OCI-LY3 (cell line): ENCODE data around the gene TAB3.

Source experiments
- H2AFZ ChIP-seq: fragments of 200-600, 300-600 bp; shearing (Covaris generic); 2 replicates; pipeline ENCODE4 v1.6.0; 2014; ENCODE audit warnings: antibody characterized with exemption, low read depth, low read length
- H3K27ac ChIP-seq: fragments of 200-600, 300-600 bp; sonication (generic); 2 replicates; pipeline ENCODE4 v1.5.1; 2014; ENCODE audit warnings: mild to moderate bottlenecking, low read length, moderate library complexity, mixed read lengths
- H3K27me3 ChIP-seq: fragments of 200-600, 300-600 bp; sonication (generic); 2 replicates; pipeline ENCODE4 v1.6.1; 2014; ENCODE audit warnings: low read depth, low read length, mixed read lengths
- H3K36me3 ChIP-seq: fragments of 200-600, 300-600 bp; sonication (generic); replicated peaks from 2 replicates; pipeline ENCODE3; 2014; ENCODE audit warnings: low read depth, low read length, mixed read lengths
- H3K4me1 ChIP-seq: fragments of 300-600, 200-600 bp; sonication (generic); 2 replicates; pipeline ENCODE4 v1.6.1; 2014; ENCODE audit warnings: low read length, mixed read lengths
- H3K4me2 ChIP-seq: fragments of 200-600, 300-600 bp; sonication (generic); 2 replicates; pipeline ENCODE4 v1.6.1; 2014; ENCODE audit warnings: low read length, mixed read lengths
- H3K4me3 ChIP-seq: fragments of 300-600, 200-600 bp; sonication (generic); 2 replicates; pipeline ENCODE4 v1.5.1; 2014; ENCODE audit warnings: antibody characterized with exemption, mild to moderate bottlenecking, low read length, moderate library complexity
- H3K79me2 ChIP-seq: fragments of 300-600, 200-600 bp; shearing (Covaris generic); 2 replicates; pipeline ENCODE4 v1.6.1; 2014; ENCODE audit warnings: mild to moderate bottlenecking, low read length, mixed read lengths
- H3K9ac ChIP-seq: fragments of 300-600, 200-600 bp; shearing (Covaris generic); 2 replicates; pipeline ENCODE4 v1.6.0; 2014; ENCODE audit warnings: mild to moderate bottlenecking, low read length, moderate library complexity
- H3K9me3 ChIP-seq: fragments of 200-600, 300-600 bp; shearing (Covaris generic); 2 replicates; pipeline ENCODE4 v1.6.1; 2014; ENCODE audit warnings: low read length, mixed read lengths; ENCODE audit not compliant: insufficient read depth
- H4K20me1 ChIP-seq: fragments of 200-600, 300-600 bp; sonication (generic); 2 replicates; pipeline ENCODE4 v1.6.1; 2016; ENCODE audit warnings: low read length, mixed read lengths; ENCODE audit not compliant: insufficient read depth
- EZH2phosphoT487 ChIP-seq: fragments of 200-600 bp; shearing (Covaris generic); IDR thresholded peaks from 2 replicates; pipeline ENCODE4 v1.6.1; 2018; ENCODE audit warnings: antibody characterized with exemption, mixed run types, low read depth
- TF ChIP-seq, protein P1 (sequence below): fragments of 200-600, 300-600 bp; sonication (generic); IDR thresholded peaks from 2 replicates; pipeline ENCODE4 v1.5.1; 2014; ENCODE audit warnings: antibody characterized with exemption, low read length, low read depth

The TAB3 gene

DNA sequence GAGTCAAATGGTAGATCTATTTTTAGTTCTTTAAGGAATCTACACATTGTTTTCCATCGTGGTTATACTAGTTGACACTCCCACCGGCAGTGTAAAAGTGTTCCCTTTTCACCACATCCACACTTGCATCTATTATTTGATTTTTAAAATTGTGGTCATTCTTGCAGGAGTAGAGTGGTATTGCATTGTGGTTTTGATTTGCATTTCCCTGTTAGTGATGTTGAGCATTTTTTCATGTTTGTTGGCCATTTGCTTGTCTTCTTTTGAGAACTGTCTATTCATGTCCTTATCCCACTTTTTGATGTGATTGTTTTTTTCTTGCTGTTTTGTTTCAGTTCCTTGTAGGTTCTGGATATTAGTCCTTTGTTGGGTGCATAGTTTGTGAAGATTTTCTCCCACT, 70.0 kb downstream of the TAB3 start:
- no peak for TF ChIP-seq EZH2phosphoT487
- TF ChIP-seq, protein P1, sequence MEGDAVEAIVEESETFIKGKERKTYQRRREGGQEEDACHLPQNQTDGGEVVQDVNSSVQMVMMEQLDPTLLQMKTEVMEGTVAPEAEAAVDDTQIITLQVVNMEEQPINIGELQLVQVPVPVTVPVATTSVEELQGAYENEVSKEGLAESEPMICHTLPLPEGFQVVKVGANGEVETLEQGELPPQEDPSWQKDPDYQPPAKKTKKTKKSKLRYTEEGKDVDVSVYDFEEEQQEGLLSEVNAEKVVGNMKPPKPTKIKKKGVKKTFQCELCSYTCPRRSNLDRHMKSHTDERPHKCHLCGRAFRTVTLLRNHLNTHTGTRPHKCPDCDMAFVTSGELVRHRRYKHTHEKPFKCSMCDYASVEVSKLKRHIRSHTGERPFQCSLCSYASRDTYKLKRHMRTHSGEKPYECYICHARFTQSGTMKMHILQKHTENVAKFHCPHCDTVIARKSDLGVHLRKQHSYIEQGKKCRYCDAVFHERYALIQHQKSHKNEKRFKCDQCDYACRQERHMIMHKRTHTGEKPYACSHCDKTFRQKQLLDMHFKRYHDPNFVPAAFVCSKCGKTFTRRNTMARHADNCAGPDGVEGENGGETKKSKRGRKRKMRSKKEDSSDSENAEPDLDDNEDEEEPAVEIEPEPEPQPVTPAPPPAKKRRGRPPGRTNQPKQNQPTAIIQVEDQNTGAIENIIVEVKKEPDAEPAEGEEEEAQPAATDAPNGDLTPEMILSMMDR: no peak
- Histone ChIP-seq H3K9me3 (no peaks in the 10 kb centered on the region), H2AFZ (no peak overlapping the region), H3K27me3 (no peaks in the 10 kb centered on the region), H3K9ac (no peak overlapping the region), H4K20me1 (no peaks in the 10 kb centered on the region), H3K79me2 (no peaks in the 10 kb centered on the region), H3K27ac (no peak overlapping the region), H3K4me3 (no peak overlapping the region), H3K4me2 (no peak overlapping the region), H3K4me1 (peaks cover 52% of the 10 kb centered on the region), H3K36me3 (peaks cover 4% of the 10 kb centered on the region)

DNA sequence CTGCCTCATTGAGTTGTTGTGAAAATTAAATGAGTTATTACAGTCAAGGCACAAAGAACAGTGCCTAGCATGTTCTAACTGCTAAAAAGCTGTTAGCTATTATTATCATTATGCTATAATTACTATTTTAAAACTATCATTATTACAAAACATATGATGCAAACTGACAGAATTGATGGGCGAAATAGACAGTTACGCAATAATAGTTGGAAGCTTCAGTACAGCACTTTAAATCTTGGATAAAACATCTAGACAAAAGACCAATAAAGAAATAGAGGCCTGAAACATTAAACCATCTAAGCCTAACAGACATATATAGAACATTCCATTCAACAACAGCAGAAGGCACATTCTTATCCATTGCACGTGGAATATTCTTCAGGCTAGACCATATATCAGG, 73.0 kb downstream of the TAB3 start:
- Histone ChIP-seq H2AFZ (no peak overlapping the region), H3K36me3 (peaks cover 4% of the 10 kb centered on the region), H3K4me3 (no peak overlapping the region), H3K27ac (no peak overlapping the region), H3K9ac (no peak overlapping the region), H3K4me2 (no peak overlapping the region), H4K20me1 (no peaks in the 10 kb centered on the region), H3K27me3 (no peaks in the 10 kb centered on the region), H3K9me3 (no peaks in the 10 kb centered on the region), H3K79me2 (no peaks in the 10 kb centered on the region), H3K4me1 (peaks cover 59% of the 10 kb centered on the region)
- no peak for TF ChIP-seq EZH2phosphoT487
- TF ChIP-seq, protein P1: no peak

DNA sequence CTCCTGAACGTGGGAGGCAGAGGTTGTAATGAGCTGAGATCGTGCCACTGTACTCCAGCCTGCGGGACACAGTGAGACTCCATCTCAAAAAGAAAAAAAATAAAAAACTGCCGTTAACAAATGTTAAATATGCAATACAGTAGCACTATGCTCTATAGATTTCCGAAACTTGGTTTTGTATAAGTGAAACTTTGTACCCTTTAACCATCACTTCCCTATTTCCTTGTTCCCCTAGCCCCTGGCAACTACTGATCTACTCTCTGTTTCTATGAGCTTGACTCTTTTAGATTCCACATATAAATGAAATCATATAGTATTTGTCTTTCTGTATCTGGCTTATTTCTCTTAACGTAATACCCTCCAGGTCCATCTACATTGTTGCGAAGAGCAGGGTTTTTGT, 74.1 kb downstream of the TAB3 start:
- Histone ChIP-seq H3K9ac (no peak overlapping the region; the same call in 1 of the 2 replicates), H3K36me3 (peaks cover 4% of the 10 kb centered on the region), H4K20me1 (no peaks in the 10 kb centered on the region), H3K4me2 (peak overlapping the region; percentile 52), H3K4me1 (peaks cover 59% of the 10 kb centered on the region), H3K4me3 (peak overlapping the region; percentile 25; the same call in 1 of the 2 replicates), H3K79me2 (no peaks in the 10 kb centered on the region), H3K27me3 (no peaks in the 10 kb centered on the region), H3K9me3 (no peaks in the 10 kb centered on the region), H3K27ac (peak overlapping the region; percentile 79), H2AFZ (no peak overlapping the region)
- TF ChIP-seq EZH2phosphoT487: no peak
- TF ChIP-seq, protein P1: no peak

DNA sequence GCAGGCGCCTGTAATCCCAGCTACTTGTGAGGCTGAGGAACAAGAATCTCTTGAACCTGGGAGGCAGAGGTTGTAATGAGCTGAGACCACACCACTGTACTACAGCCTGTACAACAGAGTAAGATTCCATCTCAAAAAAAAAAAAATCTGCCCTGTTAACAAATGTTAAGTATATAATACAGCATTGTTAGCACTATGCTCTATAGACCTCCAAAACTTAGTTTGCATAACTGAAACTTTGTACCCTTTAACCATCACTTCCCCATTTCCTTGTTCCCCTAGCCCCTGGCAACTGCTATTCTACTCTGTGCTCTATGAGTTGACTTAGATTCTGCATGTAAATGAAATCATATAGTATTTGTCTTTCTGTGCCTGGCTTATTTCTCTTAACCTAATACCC, 76.7 kb downstream of the TAB3 start:
- TF ChIP-seq, protein P1: no peak
- no peak for TF ChIP-seq EZH2phosphoT487
- H2AFZ ChIP-seq: no peak overlapping the region
- H3K4me2 ChIP-seq: peak overlapping the region; percentile 70
- peak overlapping the region; percentile 40; the same call in 1 of the 2 replicates for H3K9ac ChIP-seq
- no peaks in the 10 kb centered on the region for H3K9me3 ChIP-seq
- H3K27me3 ChIP-seq: no peaks in the 10 kb centered on the region
- H3K4me1 ChIP-seq: peaks cover 49% of the 10 kb centered on the region
- peak overlapping the region; percentile 47; the same call in 1 of the 2 replicates for H3K4me3 ChIP-seq
- H3K36me3 ChIP-seq: peaks cover 4% of the 10 kb centered on the region
- peak overlapping the region; percentile 83 for H3K27ac ChIP-seq
- H3K79me2 ChIP-seq: no peaks in the 10 kb centered on the region
- no peaks in the 10 kb centered on the region for H4K20me1 ChIP-seq
